Jurkat, Clone E6-1 (cell line): Measurements from ENCODE around the gene PTCRA.
"Not testable (repeated sequence)": the region's sequence is repeated elsewhere in the genome, so short reads cannot be mapped to it uniquely, and the experiment has no call there.

ENCODE experiments used
- DNase-seq: peaks from one replicate; pipeline ENCODE4 v3.0.0-alpha.2; 2011; ENCODE audit warnings: low read depth, low spot score
- H3K4me3 ChIP-seq: 2 replicates; pipeline ENCODE4 v1.5.1; 2011; ENCODE audit warnings: mild to moderate bottlenecking, low read length, control low read depth, moderate library complexity

Gene PTCRA

DNA sequence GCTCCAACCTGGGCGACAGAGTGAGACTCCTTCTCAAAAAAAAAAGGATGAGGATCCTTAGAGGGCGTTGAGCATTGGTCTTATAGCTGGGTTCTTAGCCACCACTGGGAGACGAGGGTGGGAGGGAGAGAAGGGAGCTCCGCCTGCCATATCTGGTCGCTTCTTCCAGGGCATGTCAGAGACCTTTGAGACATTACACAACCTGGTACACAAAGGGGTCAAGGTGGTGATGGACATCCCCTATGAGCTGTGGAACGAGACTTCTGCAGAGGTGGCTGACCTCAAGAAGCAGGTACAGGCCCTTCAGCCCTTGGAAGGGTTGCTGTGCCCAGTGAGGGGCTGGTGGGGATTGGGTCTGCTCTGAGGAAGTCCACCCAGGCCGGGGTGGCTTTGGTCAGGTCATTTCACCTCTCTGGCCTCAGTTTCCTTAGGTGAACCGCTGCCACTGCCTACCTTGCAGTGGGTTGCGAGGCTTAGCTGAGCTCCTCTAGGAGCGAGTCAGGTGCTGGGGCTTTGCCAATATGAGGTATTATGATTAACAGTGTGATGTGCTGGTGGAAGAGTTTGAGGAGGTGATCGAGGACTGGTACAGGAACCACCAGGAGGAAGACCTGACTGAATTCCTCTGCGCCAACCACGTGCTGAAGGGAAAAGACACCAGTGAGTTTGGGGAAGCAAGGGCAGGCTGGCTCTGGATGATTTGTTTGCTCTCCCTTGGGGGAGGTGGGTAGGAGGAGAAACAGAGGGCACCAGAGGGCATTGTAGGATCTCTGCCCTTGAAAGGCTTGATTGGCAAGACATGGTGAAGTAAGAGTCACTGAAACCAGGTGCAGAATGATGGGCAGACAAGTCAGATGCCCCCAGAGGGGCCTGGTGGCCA is 21.9 kb downstream of the PTCRA start:
- no peak for DNase-seq
- H3K4me3 ChIP-seq = no peak overlapping the region

DNA sequence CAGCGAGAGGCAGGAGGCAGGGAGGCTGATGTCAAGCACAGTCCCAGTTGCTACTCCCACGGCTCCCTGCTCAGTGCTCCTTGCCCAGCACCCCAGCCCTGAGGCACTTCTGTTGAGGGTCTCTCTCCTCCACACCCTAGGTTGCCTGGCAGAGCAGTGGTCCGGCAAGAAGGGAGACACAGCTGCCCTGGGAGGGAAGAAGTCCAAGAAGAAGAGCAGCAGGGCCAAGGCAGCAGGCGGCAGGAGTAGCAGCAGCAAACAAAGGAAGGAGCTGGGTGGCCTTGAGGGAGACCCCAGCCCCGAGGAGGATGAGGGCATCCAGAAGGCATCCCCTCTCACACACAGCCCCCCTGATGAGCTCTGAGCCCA is 22.6 kb downstream of the PTCRA start:
- DNase-seq = no peak
- H3K4me3 ChIP-seq = no peak overlapping the region

- H3K4me3 ChIP-seq = no peak overlapping the region
- no peak for DNase-seq
Measured at GRCh38 chr6:42938987-42939809, 23.3 kb downstream of the PTCRA start.

DNA sequence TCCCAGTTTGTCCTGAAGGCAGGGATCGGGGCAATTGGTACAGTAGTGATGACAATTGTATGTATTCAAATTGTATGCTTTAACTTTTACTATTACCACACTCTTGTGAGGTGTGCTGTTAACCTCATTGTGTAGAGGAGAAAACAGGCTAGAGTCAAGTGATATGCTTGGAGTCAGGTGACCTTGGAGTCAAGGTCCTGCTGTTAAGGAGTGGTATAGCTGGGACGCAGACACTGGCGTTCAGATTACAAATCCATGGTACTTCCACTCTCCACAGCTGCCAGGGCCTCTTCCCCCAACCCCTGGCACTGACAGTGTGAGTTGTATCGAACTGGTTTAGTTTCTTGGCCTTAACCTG is 23.9 kb downstream of the PTCRA start:
- no peak for DNase-seq

GRCh38 chr6:42940493-42941045 is 24.7 kb downstream of the PTCRA start:
- no peak overlapping the region for H3K4me3 ChIP-seq
- DNase-seq = no peak

More for the DNA sequence above, 23.9 kb downstream of the PTCRA start:
- no peak overlapping the region for H3K4me3 ChIP-seq

GRCh38 chr6:42941356-42941755 is 25.5 kb downstream of the PTCRA start:
- not testable (repeated sequence) for H3K4me3 ChIP-seq, DNase-seq

DNA sequence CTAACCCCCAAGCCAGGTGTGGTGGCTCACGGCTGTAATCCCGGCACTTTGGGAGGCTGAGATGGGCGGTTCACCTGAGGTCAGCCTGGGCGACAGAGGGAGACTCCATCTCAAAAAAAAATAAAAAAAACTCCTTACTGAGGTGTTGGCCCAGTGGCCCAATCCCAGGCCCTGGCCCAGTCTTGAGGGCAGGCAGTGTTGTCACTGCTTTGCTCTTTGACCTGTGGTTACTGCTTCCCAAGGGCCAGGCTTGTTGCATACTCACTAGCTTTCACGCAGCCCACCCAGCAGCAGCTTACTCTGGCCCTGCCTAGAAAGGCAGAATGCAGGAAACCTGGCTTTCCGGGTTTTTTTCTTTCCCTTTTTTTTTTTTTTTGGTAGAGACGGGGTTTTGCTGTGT is 26.6 kb downstream of the PTCRA start:
- no peak for DNase-seq
- H3K4me3 ChIP-seq = no peak overlapping the region

DNA sequence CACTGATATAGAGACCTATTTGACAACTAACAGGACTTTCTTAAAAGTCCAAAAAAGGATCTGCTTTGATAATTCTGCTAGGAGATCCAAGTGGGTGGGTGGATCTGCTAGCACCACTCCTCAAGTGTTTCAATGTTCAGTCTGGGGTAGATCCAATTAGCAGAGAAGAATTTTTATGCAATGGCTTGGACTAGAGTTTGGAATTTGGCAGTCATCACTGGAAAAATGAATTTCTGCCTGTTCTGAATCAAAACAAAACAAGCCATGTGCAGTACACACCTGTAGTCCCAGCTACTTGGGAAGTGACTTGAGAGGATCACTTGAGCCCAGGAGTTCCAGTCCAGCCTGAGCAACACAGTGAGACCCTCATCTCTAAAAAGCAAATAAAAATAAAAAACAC is 32.1 kb downstream of the PTCRA start:
- DNase-seq = no peak
- no peak overlapping the region for H3K4me3 ChIP-seq

GRCh38 chr6:42952389-42952788 is 36.5 kb downstream of the PTCRA start:
- no peak overlapping the region for H3K4me3 ChIP-seq
- no peak for DNase-seq

- not testable (repeated sequence) for DNase-seq, H3K4me3 ChIP-seq
Measured at GRCh38 chr6:42954405-42954804, 38.6 kb downstream of the PTCRA start.

DNA sequence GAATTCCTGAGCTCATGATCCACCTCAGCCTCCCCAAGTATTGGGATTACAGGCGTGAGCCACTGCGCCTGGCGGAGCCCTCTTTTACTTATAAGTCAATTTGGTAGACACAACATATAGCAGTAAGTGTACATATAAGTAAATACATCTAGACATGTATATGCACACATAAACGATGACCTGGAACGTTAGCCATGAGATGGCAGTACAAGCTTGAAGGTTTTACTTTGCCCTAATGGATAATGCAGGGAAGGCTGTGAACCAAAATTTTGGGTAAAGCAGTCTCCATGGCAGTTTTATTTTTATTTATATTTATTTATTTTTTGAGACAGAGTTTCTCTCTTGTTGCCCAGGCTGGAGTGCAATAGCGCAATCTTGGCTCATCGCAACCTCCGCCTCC is 42.3 kb downstream of the PTCRA start:
- H3K4me3 ChIP-seq = no peak overlapping the region
- DNase-seq = no peak

GRCh38 chr6:42959917-42960242 is 44.0 kb downstream of the PTCRA start:
- DNase-seq = no peak
- H3K4me3 ChIP-seq = no peak overlapping the region

DNA sequence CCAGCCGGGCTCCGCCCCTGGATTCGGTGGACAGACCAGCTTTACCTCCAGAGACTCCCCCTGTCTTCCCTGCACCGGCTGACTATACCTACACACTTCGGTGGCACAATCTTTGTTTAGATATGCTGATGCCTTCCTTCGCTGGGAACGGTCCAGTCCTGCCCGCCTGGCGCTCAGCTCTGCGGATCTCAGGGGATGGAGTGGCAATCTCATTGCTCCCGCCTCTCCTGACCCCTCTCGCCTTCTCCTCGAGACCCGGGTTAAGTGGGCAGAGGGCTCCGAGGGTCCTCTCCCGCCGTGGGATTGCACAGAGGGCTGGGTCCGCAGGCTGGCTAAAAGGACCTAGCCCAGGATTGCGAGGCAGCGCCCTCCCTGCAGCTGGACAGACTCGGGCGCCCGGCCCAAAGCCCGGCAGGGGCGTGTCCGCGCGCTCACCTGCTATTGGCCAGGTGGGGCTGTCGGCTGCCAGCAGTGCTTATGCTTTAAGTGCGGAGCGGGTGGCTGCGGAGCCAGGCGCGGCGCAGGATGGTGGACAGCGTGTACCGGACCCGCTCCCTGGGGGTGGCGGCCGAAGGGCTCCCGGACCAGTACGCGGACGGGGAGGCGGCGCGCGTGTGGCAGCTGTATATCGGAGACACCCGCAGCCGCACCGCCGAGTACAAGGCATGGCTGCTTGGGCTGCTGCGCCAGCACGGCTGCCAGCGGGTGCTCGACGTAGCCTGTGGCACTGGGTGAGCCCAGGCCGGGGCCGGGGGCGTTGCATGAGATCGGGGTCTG is 44.6 kb downstream of the PTCRA start, which contains the start of gene GNMT:
GNMT (plus strand) TSS at position 512 of the 777 bp plus-strand sequence; CDS start at position 526, 14 bp downstream.
- no peak within 1 kb of the TSS for H3K4me3 ChIP-seq

DNA sequence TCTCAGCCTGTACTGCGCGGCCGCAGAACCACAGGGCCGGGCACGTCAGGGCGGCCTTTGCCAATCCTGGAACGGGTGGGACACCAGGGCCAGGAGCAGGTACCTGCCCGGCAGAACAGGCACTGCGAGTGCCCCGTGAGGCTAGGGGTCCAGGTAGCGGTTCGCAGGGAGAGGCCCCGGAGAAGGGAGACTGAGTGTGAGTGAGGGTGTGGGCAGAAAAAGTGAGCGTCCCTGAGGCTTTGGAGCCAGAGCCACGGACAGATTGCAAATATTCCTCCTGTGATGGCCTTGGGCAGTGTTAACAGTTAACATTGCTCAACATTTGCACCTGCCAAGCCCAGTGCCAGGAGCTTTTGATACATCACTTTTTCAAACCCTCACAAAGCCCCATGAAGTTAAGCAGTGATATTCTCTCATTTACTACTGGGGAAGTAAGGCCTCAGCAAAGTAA is 45.2 kb downstream of the PTCRA start:
- no peak for DNase-seq
- no peak overlapping the region for H3K4me3 ChIP-seq

More for the DNA sequence above, 44.6 kb downstream of the PTCRA start, which contains the start of gene GNMT:
- DNase-seq = no peak

- DNase-seq = no peak
- no peak overlapping the region for H3K4me3 ChIP-seq
Measured at GRCh38 chr6:42962096-42962495, 46.2 kb downstream of the PTCRA start.

DNA sequence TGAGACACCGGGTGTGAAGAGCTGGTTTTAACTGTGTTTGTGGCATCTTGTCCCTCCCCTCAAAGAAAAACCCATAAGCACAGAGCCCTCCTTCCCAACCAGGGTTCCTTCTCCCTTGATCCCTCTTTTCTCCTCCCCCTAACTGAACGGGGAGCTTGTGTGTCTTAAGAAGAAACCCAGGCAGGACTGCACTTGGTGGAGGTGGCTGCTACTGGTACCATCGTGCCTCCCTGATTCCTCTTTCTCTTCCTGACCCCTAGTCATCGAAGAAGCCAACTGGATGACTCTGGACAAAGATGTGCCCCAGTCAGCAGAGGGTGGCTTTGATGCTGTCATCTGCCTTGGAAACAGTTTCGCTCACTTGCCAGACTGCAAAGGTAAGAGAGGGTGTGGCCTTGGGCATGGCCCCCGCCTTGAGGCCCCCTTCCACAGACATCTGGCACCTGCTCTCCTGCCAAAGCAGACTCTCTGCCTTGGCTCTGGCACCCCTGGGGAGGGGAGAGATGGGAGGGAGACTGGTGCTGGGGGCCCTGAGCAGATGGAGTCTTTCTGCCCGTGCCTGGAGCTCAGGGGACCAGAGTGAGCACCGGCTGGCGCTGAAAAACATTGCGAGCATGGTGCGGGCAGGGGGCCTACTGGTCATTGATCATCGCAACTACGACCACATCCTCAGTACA is 46.8 kb downstream of the PTCRA start:
- DNase-seq = no peak
- no peak overlapping the region for H3K4me3 ChIP-seq

DNA sequence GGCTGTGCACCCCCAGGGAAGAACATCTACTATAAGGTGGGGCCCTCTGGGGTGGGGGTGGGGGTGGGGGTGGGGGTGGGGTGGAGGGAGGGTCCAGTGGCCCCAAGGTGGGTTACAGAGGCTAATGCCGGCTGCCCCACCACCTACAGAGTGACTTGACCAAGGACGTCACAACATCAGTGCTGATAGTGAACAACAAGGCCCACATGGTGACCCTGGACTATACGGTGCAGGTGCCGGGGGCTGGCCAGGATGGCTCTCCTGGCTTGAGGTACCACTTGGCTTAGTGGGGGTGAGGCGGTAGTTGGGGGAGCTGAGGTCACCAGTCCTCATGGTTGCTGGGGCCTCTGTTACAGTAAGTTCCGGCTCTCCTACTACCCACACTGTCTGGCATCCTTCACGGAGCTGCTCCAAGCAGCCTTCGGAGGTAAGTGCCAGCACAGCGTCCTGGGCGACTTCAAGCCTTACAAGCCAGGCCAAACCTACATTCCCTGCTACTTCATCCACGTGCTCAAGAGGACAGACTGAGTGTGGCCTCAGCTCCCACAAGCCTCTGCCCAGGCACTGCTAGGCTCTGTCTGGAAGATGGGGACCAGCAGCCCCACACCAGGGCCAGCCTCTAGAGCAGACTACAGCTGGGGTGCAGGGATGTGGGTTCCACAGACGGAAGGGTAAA is 47.5 kb downstream of the PTCRA start:
- no peak overlapping the region for H3K4me3 ChIP-seq
- DNase-seq = no peak
